Fibroblast of pulmonary artery (primary cell): ENCODE measurements around the gene CNTD1.

ENCODE experiments used
- DNase-seq: peaks from one replicate; pipeline ENCODE4 v3.0.0-alpha.2; 2010; ENCODE audit warnings: low read depth
- H3K4me3 ChIP-seq: replicated peaks from 2 replicates; pipeline ENCODE4 v1.5.1; 2011; ENCODE audit warnings: low read depth, mild to moderate bottlenecking, control low read depth, low read length, moderate library complexity
- TF ChIP-seq, protein P1 (sequence below): IDR thresholded peaks from 2 replicates; pipeline ENCODE4 v1.5.1; 2011; ENCODE audit warnings: mild to moderate bottlenecking, control low read depth, low read length, inconsistent platforms; ENCODE audit errors: missing control alignments

The CNTD1 gene, protein sequence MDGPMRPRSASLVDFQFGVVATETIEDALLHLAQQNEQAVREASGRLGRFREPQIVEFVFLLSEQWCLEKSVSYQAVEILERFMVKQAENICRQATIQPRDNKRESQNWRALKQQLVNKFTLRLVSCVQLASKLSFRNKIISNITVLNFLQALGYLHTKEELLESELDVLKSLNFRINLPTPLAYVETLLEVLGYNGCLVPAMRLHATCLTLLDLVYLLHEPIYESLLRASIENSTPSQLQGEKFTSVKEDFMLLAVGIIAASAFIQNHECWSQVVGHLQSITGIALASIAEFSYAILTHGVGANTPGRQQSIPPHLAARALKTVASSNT

DNA sequence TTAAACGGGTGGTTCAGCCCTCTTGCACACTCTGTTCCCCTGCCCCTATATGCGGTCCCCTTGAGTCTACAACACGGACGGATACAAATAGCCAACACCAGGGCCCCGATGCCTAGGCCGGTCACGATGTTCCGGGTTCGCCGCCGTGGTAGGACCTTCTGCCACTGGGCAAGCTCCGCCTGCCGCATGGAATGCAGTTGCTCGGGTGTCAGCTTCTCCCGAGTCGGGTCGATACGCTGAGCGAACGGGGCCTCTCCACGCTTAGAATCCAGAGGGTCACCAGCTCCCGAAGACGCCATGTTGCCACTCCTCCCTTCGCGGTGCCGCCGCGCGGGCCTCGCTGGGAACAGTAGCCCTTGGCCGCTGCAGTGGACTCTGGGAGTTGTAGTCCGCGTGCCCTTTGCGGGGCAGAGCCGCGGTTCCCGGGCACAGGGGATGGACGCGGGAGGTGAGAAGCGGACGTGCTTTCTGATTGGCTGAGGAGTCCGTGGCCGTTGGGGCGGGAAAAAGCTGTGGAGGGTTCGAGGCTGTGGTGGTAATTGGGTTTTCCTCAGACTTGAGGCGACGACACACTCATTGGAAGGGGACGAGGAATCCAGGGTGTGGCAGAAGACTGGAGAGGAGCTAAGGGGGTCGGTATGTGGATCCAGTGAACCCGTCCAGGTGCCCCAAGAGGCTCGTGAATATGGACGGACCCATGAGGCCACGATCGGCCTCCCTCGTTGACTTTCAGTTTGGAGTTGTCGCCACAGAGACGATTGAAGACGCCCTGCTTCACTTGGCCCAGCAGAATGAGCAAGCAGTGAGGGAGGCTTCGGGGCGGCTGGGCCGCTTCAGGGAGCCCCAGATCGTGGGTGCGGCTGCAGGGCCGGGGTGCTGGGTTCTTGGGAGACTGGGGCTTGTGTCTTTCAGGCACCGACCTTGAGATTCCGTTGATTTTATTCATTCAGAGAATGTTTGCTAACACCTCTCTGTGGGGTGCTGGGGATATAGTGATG, at the start of gene CNTD1, which contains the start of gene COA3:
TSS of gene CNTD1 (plus strand) at position 479 of the 998 bp plus-strand sequence. CDS start at position 686, 207 bp downstream.
TSS of gene COA3 (minus strand) at position 322 of the 998 bp plus-strand sequence. CDS start at position 299, 23 bp downstream.
- TF ChIP-seq, protein P1, sequence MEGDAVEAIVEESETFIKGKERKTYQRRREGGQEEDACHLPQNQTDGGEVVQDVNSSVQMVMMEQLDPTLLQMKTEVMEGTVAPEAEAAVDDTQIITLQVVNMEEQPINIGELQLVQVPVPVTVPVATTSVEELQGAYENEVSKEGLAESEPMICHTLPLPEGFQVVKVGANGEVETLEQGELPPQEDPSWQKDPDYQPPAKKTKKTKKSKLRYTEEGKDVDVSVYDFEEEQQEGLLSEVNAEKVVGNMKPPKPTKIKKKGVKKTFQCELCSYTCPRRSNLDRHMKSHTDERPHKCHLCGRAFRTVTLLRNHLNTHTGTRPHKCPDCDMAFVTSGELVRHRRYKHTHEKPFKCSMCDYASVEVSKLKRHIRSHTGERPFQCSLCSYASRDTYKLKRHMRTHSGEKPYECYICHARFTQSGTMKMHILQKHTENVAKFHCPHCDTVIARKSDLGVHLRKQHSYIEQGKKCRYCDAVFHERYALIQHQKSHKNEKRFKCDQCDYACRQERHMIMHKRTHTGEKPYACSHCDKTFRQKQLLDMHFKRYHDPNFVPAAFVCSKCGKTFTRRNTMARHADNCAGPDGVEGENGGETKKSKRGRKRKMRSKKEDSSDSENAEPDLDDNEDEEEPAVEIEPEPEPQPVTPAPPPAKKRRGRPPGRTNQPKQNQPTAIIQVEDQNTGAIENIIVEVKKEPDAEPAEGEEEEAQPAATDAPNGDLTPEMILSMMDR = no peak
- DNase-seq = peak; percentile 86

DNA sequence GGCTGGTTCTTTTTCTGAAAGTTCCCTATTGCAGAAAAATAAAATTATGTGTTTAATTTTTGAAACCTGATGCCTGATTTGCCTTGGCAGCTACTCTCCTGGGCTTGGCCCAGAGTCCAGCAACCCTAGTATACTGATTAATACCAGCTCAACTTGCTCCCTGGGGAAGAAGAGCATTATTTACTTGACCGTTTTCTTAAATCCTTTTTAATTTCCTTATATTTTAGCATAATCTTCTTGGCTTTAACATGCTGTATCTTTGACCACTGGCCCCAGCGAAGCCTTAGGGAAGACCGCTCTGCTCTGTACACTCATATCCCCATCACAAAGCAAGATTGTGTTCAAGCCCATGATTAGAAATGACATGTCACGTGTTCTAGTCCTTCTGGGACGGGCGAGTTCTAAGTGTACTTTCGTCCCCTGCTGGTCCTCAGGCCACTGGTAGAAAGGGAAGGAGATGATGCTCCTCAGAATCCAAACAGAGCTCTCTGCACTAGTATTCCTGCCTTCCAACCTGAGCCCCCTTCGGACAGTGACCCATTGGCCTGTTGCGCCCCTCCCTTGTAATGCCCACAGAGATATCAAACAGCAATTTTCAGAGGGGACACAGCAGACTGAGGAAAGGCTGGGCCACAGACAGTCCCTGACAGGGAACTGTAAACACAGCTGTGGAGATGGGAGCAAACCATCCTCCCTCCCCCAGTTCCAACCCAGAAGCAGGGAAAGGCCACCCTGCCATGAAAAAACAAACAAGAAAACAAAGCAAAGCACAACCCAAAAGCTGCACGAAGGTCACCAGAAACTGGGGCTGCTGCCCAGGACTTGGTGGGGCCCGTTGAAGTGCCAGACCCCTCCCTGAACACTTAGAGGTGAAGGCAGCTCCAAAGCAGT, 49.5 kb upstream of the CNTD1 start:
- TF ChIP-seq, protein P1 = no peak
- no peak overlapping the region for H3K4me3 ChIP-seq
- no peak for DNase-seq

More for the DNA sequence above, at the start of gene CNTD1, which contains the start of gene COA3:
- H3K4me3 ChIP-seq = peak within 1 kb of the TSS; percentile 78

DNA sequence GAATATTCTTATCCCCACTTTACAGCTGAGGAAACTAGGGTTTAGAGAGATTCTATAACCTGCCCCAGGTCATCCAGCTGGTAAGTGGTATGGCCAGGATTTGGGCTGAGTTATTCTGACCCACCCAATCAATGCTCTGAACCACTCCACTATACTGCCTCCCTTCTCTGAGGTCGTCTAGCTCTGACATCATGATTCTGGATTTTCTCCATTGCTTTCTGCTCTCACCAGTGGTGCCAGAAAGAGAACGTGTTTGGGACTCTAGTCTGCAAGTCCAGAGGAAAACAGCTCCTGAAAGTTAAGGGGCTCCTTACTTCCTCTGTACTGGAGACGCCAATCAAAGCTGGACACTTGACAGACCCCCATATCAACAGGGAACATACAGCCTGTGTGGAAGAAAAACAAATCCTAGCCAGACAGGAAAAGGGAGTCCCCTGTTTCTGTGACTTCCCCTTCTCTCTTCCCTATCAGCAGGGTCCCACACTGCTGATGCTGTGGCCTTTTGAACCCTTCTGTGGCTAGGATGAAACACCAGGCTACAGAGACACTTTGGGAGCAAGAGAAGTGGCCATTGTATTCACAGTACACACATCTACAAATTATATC, 47.8 kb upstream of the CNTD1 start:
- no peak for DNase-seq
- TF ChIP-seq, protein P1 = no peak
- H3K4me3 ChIP-seq = no peak overlapping the region

DNA sequence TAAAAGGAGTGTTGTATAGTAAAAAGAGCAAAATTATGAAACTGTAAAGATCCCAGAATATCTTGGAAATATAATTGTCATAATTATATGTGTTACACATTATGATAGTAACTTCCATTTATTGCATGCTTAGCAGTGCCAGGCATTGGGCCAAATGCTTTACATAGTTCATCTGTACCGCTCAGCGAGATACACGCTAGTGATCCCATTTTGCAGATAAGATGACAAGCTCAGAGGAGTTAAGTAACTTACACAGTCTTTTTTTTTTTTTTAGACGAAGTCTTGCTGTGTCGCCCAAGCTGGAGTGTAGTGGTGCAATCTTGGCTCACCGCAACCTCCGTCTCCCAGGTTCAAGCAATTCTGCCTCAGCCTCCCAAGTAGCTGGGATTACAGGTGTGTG, 47.0 kb upstream of the CNTD1 start:
- H3K4me3 ChIP-seq = no peak overlapping the region
- peak; percentile 70 for DNase-seq
- TF ChIP-seq, protein P1 = no peak

DNA sequence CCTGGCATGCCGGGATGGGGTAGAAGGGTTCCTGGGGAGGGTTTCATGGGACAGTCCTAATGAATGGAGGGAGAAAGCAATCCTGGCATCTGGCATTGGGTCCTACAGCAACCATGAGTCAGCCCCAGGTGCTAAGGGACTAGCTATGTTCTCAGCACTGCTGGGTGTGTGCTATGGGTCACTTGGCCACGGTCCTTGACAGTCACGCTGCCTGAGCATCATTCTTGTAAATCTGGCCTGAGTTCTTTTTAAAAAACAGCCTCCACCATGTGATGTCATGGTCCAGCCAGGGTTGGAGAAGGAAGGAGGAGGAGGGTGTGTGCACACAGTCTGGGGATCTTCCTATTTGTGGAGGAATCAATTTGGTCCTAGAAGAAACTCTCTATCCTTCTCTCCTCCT, 43.9 kb upstream of the CNTD1 start:
- H3K4me3 ChIP-seq = no peak overlapping the region
- DNase-seq = peak; percentile 51
- TF ChIP-seq, protein P1 = no peak
